ENCODE results near the gene PTRH2. TPM values are rescaled to one million over a fixed set of nuclear protein-coding genes. Genes with fewer than 3 reads are reported as not detected.

PTRH2 gene
- polyA plus RNA-seq, 3 donors: 13.4 to 27.0 (median 26.0) TPM

GRCh38 chr17:59676716-59677115 is 30.5 kb downstream of the PTRH2 start:
- peaks cover 10% of the 10 kb centered on the region for H3K4me1 Mint-ChIP-seq
- Histone ChIP-seq H3K4me3 (replicated peaks in 1 of 3; ENCODE audit: low read depth in 2 of 3, low read length in 3 of 3) (no peak overlapping the region), H3K79me2 (ENCODE audit: insufficient read depth, low read length) (peaks cover 55% of the 10 kb centered on the region), H3K27ac (ENCODE audit: low read depth in 1 of 2, low read length in 2 of 2) (peak overlapping the region in 1 of 2 donors; percentile 47), H3K36me3 (replicated peaks in 1 of 2; ENCODE audit: control insufficient read depth in 1 of 2, insufficient read depth in 2 of 2, low read length in 2 of 2) (peaks cover 84 to 96% of the 10 kb centered on the region in 2 donors), H3K4me2 (replicated peaks; ENCODE audit: extremely low read depth, low read length, poor library complexity, severe bottlenecking) (no peak overlapping the region), H3K9me3 (replicated peaks in 1 of 2; ENCODE audit: control insufficient read depth in 1 of 2, insufficient read depth in 1 of 2, low read length in 2 of 2) (no peaks in the 10 kb centered on the region), H2AFZ (ENCODE audit: insufficient read depth, low read depth, low read length, poor library complexity, severe bottlenecking) (no peak overlapping the region), H4K20me1 (ENCODE audit: insufficient read depth, low read length) (peaks cover 70% of the 10 kb centered on the region), H3K4me1 (ENCODE audit: control insufficient read depth in 1 of 2, insufficient read depth in 2 of 2, low read length in 2 of 2) (peaks cover 0 to 12% of the 10 kb centered on the region in 2 donors), H3K27me3 (ENCODE audit: control insufficient read depth in 2 of 2, insufficient read depth in 2 of 2, low read length in 2 of 2) (no peaks in the 10 kb centered on the region), H3K9ac (ENCODE audit: insufficient read depth, low read length, poor library complexity, severe bottlenecking) (no peak overlapping the region)
- intact Hi-C loops (cut with micrococcal nuclease): no loop called here
- H3K36me3 Mint-ChIP-seq: peaks cover 77 to 79% of the 10 kb centered on the region in 2 donors
- no peak for TF ChIP-seq CTCF (IDR thresholded peaks at IDR 0.05)
- peak overlapping the region in 1 of 7 donors; percentile 50 for H3K27ac Mint-ChIP-seq
- 100% methylated on average over 5 of the region's 7 CpGs for WGBS (ENCODE audit: insufficient coverage)
- no peaks in the 10 kb centered on the region for H3K27me3 Mint-ChIP-seq (ENCODE audit: low read depth in 3 of 3)
- no peak for DNase-seq
- no peaks in the 10 kb centered on the region for H3K9me3 Mint-ChIP-seq
- H3K4me3 Mint-ChIP-seq: no peak overlapping the region

GRCh38 chr17:59675231-59675630 is 32.0 kb downstream of the PTRH2 start:
- Histone ChIP-seq H3K27ac (ENCODE audit: low read depth in 1 of 2, low read length in 2 of 2) (peak overlapping the region in 1 of 2 donors; percentile 37), H3K79me2 (ENCODE audit: insufficient read depth, low read length) (peaks cover 61% of the 10 kb centered on the region), H2AFZ (ENCODE audit: insufficient read depth, low read depth, low read length, poor library complexity, severe bottlenecking) (no peak overlapping the region), H3K9ac (ENCODE audit: insufficient read depth, low read length, poor library complexity, severe bottlenecking) (no peak overlapping the region), H3K9me3 (replicated peaks in 1 of 2; ENCODE audit: control insufficient read depth in 1 of 2, insufficient read depth in 1 of 2, low read length in 2 of 2) (no peaks in the 10 kb centered on the region), H3K4me1 (ENCODE audit: control insufficient read depth in 1 of 2, insufficient read depth in 2 of 2, low read length in 2 of 2) (peaks cover 4 to 16% of the 10 kb centered on the region in 2 donors), H4K20me1 (ENCODE audit: insufficient read depth, low read length) (peaks cover 63% of the 10 kb centered on the region), H3K36me3 (replicated peaks in 1 of 2; ENCODE audit: control insufficient read depth in 1 of 2, insufficient read depth in 2 of 2, low read length in 2 of 2) (peaks cover 80 to 96% of the 10 kb centered on the region in 2 donors), H3K4me3 (replicated peaks in 1 of 3; ENCODE audit: low read depth in 2 of 3, low read length in 3 of 3) (no peak overlapping the region), H3K27me3 (ENCODE audit: control insufficient read depth in 2 of 2, insufficient read depth in 2 of 2, low read length in 2 of 2) (no peaks in the 10 kb centered on the region), H3K4me2 (replicated peaks; ENCODE audit: extremely low read depth, low read length, poor library complexity, severe bottlenecking) (no peak overlapping the region)
- intact Hi-C loops (cut with micrococcal nuclease): no loop called here
- no peak for TF ChIP-seq CTCF (IDR thresholded peaks at IDR 0.05)
- peak in 1 of 3 donors; percentile 15 for DNase-seq
- H3K4me1 Mint-ChIP-seq: peaks cover 18% of the 10 kb centered on the region
- no peaks in the 10 kb centered on the region for H3K27me3 Mint-ChIP-seq (ENCODE audit: low read depth in 3 of 3)
- no peaks in the 10 kb centered on the region for H3K9me3 Mint-ChIP-seq
- peak overlapping the region in 3 of 7 donors; percentile 40 to 73 (median 43) for H3K27ac Mint-ChIP-seq
- H3K36me3 Mint-ChIP-seq: peaks cover 73 to 78% of the 10 kb centered on the region in 2 donors
- WGBS (ENCODE audit: insufficient coverage): no CpG with 5 or more reads among the region's 1 CpG
- no peak overlapping the region for H3K4me3 Mint-ChIP-seq

All from CD14-positive monocyte (primary cell).